HEK293 (cell line): ENCODE data around the gene HOXD3.

Experiments
- HOXD13 ChIP-seq: sonication (generic); formaldehyde crosslinking; IDR thresholded peaks from 2 replicates; pipeline ENCODE4 v1.8.0; 2022; ENCODE audit warnings: missing genetic modification reagents, borderline replicate concordance
- SETDB1 ChIP-seq: IDR thresholded peaks from one replicate; pipeline ENCODE4 v1.6.1; 2017; ENCODE audit warnings: mild to moderate bottlenecking, low read length, moderate library complexity, mixed read lengths; ENCODE audit not compliant: insufficient read length
- ZBTB17 ChIP-seq: fragments of 450-650 bp; formaldehyde crosslinking; IDR thresholded peaks from 2 replicates; pipeline ENCODE4 v1.5.1; 2016; ENCODE audit warnings: missing biosample characterization, missing genetic modification characterization
- ZNF202 ChIP-seq: fragments of 450-650 bp; formaldehyde crosslinking; IDR thresholded peaks from 2 replicates; pipeline ENCODE4 v1.5.1; 2016; ENCODE audit warnings: missing biosample characterization, missing genetic modification characterization, borderline replicate concordance
- ZNF311 ChIP-seq: fragments of 450-650 bp; formaldehyde crosslinking; IDR thresholded peaks from 2 replicates; pipeline ENCODE4 v1.5.1; 2017; ENCODE audit warnings: missing biosample characterization, missing genetic modification characterization, borderline replicate concordance
- ZNF544 ChIP-seq: fragments of 450-650 bp; formaldehyde crosslinking; IDR thresholded peaks from 2 replicates; pipeline ENCODE4 v1.5.0; 2017; ENCODE audit warnings: missing biosample characterization, missing genetic modification characterization
- ZNF600 ChIP-seq: fragments of 450-650 bp; formaldehyde crosslinking; IDR thresholded peaks from 2 replicates; pipeline ENCODE4 v1.5.1; 2016; ENCODE audit warnings: missing biosample characterization, missing genetic modification characterization
- TF ChIP-seq, protein P1 (sequence below): fragments of 450-650 bp; formaldehyde crosslinking; IDR thresholded peaks from 2 replicates; pipeline ENCODE4 v1.5.1; 2016; ENCODE audit warnings: missing biosample characterization, missing genetic modification characterization
- TF ChIP-seq, protein P2 (sequence below): fragments of 450-650 bp; formaldehyde crosslinking; IDR thresholded peaks from 2 replicates; pipeline ENCODE4 v1.5.1; 2016; ENCODE audit warnings: missing biosample characterization, missing genetic modification characterization

DNA sequence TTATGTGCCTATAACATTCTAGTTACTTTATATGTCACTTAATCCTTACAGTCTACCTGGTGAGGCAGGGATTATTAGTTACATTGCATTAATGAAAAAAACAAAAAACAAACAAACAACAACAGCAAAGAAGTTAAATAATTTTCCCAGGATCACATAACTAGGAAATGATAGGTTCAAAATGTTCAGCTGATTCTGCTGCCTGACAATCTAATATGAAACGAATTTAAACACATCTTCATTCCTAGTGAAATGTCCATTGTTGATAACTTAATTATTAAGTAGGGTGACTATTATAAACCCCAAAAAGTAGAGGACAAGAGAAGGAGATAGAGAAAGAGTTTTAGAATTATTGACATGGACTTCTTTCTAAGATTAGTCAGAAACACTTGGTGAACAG, 54.0 kb downstream of the HOXD3 start:
- TF ChIP-seq ZNF600, result no peak
- TF ChIP-seq SETDB1, result no peak
- TF ChIP-seq HOXD13 (CRISPR knock-in tag), result no peak
- no peak for TF ChIP-seq ZNF544
- TF ChIP-seq, protein P1, sequence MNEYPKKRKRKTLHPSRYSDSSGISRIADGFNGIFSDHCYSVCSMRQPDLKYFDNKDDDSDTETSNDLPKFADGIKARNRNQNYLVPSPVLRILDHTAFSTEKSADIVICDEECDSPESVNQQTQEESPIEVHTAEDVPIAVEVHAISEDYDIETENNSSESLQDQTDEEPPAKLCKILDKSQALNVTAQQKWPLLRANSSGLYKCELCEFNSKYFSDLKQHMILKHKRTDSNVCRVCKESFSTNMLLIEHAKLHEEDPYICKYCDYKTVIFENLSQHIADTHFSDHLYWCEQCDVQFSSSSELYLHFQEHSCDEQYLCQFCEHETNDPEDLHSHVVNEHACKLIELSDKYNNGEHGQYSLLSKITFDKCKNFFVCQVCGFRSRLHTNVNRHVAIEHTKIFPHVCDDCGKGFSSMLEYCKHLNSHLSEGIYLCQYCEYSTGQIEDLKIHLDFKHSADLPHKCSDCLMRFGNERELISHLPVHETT (tag by site-specific recombination), result no peak
- TF ChIP-seq, protein P2, sequence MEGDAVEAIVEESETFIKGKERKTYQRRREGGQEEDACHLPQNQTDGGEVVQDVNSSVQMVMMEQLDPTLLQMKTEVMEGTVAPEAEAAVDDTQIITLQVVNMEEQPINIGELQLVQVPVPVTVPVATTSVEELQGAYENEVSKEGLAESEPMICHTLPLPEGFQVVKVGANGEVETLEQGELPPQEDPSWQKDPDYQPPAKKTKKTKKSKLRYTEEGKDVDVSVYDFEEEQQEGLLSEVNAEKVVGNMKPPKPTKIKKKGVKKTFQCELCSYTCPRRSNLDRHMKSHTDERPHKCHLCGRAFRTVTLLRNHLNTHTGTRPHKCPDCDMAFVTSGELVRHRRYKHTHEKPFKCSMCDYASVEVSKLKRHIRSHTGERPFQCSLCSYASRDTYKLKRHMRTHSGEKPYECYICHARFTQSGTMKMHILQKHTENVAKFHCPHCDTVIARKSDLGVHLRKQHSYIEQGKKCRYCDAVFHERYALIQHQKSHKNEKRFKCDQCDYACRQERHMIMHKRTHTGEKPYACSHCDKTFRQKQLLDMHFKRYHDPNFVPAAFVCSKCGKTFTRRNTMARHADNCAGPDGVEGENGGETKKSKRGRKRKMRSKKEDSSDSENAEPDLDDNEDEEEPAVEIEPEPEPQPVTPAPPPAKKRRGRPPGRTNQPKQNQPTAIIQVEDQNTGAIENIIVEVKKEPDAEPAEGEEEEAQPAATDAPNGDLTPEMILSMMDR (tag by site-specific recombination), result no peak
- no peak for TF ChIP-seq ZNF202 (tag by site-specific recombination)
- no peak for TF ChIP-seq ZBTB17 (tag by site-specific recombination)
- no peak for TF ChIP-seq ZNF311 (tag by site-specific recombination)
